ENCODE results near the gene TOM1L2.

DNA sequence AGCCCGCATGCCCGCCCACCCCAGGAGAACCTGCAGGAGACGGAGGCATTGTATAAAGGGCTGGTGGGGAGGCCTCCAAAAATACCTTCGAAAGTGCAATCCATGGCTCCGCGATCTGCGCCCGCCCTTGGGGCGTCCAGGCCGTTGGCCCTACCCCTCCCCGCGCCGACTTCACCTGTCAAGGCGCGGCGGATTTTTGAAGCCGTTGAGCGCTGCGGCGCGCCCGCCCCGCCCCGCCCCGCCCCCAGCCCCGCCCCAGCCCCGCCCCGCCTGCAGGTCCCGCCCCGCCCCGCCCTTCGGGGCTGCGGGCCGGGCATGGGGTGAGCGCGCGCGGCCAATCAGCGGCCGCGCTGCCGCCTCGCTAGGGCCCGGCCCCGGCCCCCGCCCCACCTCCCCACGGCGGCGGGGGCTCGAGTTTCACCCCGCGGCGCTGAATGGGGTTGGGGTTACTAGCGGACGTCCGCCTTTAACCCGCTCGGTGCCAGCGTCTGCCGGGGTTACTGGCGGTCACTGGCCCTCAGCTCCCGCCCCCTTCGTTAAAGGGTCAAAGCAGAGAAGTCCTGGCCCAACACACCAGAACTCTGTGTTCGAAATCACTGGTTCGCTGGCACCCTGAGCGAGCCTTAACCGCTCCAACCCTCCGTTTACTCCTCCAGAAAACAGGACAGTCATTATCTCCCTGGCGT, 148.6 kb downstream of the TOM1L2 start:
- TF ChIP-seq, protein P1, sequence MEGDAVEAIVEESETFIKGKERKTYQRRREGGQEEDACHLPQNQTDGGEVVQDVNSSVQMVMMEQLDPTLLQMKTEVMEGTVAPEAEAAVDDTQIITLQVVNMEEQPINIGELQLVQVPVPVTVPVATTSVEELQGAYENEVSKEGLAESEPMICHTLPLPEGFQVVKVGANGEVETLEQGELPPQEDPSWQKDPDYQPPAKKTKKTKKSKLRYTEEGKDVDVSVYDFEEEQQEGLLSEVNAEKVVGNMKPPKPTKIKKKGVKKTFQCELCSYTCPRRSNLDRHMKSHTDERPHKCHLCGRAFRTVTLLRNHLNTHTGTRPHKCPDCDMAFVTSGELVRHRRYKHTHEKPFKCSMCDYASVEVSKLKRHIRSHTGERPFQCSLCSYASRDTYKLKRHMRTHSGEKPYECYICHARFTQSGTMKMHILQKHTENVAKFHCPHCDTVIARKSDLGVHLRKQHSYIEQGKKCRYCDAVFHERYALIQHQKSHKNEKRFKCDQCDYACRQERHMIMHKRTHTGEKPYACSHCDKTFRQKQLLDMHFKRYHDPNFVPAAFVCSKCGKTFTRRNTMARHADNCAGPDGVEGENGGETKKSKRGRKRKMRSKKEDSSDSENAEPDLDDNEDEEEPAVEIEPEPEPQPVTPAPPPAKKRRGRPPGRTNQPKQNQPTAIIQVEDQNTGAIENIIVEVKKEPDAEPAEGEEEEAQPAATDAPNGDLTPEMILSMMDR (IDR thresholded peaks at IDR 0.05), result no peak
- TF ChIP-seq POLR2A (IDR thresholded peaks at IDR 0.05), result peak in 1 of 2 donors; percentile 89

Data from adrenal gland (tissue), 5 donors.